KOPT-K1 (cell line): Measurements from ENCODE around the gene PDE1C.

Experiments used
- H3K27ac ChIP-seq: fragments of 200-600 bp; sonication (generic); 2 replicates; pipeline ENCODE4 v1.5.1; 2016; ENCODE audit warnings: antibody characterized with exemption, mild to moderate bottlenecking, low read depth, low read length; ENCODE audit not compliant: poor library complexity, severe bottlenecking
- H3K36me3 ChIP-seq: fragments of 200-600 bp; sonication (generic); 2 replicates; pipeline ENCODE4 v1.5.1; 2017; ENCODE audit warnings: antibody characterized with exemption, mild to moderate bottlenecking, low read length, moderate library complexity; ENCODE audit not compliant: insufficient read depth
- H3K9me3 ChIP-seq: fragments of 200-600 bp; sonication (generic); 2 replicates; pipeline ENCODE4 v1.5.1; 2017; ENCODE audit warnings: antibody characterized with exemption, low read length, mild to moderate bottlenecking; ENCODE audit not compliant: insufficient read depth, poor library complexity, severe bottlenecking

Gene PDE1C

GRCh38 chr7:31819031-31819430, 251.2 kb downstream of the PDE1C start:
- H3K36me3 ChIP-seq, result no peaks in the 10 kb centered on the region
- H3K27ac ChIP-seq, result no peak overlapping the region
- no peaks in the 10 kb centered on the region for H3K9me3 ChIP-seq

- H3K27ac ChIP-seq, result no peak overlapping the region
- no peaks in the 10 kb centered on the region for H3K36me3 ChIP-seq
- no peaks in the 10 kb centered on the region for H3K9me3 ChIP-seq
These were observed 253.4 kb downstream of the PDE1C start for GRCh38 chr7:31816810-31817209.

GRCh38 chr7:31815796-31816195, 254.4 kb downstream of the PDE1C start:
- Histone ChIP-seq H3K27ac (no peak overlapping the region), H3K36me3 (no peaks in the 10 kb centered on the region), H3K9me3 (no peaks in the 10 kb centered on the region)

- Histone ChIP-seq H3K27ac (no peak overlapping the region), H3K36me3 (no peaks in the 10 kb centered on the region), H3K9me3 (no peaks in the 10 kb centered on the region)
These were observed 256.0 kb downstream of the PDE1C start for GRCh38 chr7:31814187-31814586.

GRCh38 chr7:31811650-31812461, 258.4 kb downstream of the PDE1C start:
- no peak overlapping the region for H3K27ac ChIP-seq
- no peaks in the 10 kb centered on the region for H3K9me3 ChIP-seq
- no peaks in the 10 kb centered on the region for H3K36me3 ChIP-seq

- H3K36me3 ChIP-seq, result no peaks in the 10 kb centered on the region
These were observed 264.9 kb downstream of the PDE1C start for GRCh38 chr7:31805209-31805818.

GRCh38 chr7:31796375-31796774, 273.8 kb downstream of the PDE1C start:
- no peaks in the 10 kb centered on the region for H3K36me3 ChIP-seq
- H3K9me3 ChIP-seq, result no peaks in the 10 kb centered on the region
- no peak overlapping the region for H3K27ac ChIP-seq

More at GRCh38 chr7:31805209-31805818, 264.9 kb downstream of the PDE1C start:
- no peak overlapping the region for H3K27ac ChIP-seq
- no peaks in the 10 kb centered on the region for H3K9me3 ChIP-seq

- Histone ChIP-seq H3K36me3 (no peaks in the 10 kb centered on the region), H3K27ac (no peak overlapping the region), H3K9me3 (no peaks in the 10 kb centered on the region)
These were observed 275.3 kb downstream of the PDE1C start for GRCh38 chr7:31794851-31795344.

- H3K36me3 ChIP-seq, result no peaks in the 10 kb centered on the region
- H3K27ac ChIP-seq, result no peak overlapping the region
- H3K9me3 ChIP-seq, result no peaks in the 10 kb centered on the region
These were observed 278.3 kb downstream of the PDE1C start for GRCh38 chr7:31791881-31792280.

GRCh38 chr7:31788883-31789680, 281.1 kb downstream of the PDE1C start:
- Histone ChIP-seq H3K36me3 (no peaks in the 10 kb centered on the region), H3K27ac (no peak overlapping the region), H3K9me3 (no peaks in the 10 kb centered on the region)

- no peak overlapping the region for H3K27ac ChIP-seq
- H3K9me3 ChIP-seq, result no peaks in the 10 kb centered on the region
- no peaks in the 10 kb centered on the region for H3K36me3 ChIP-seq
These were observed 281.8 kb downstream of the PDE1C start for GRCh38 chr7:31788445-31788844.

GRCh38 chr7:31786326-31786725, 283.9 kb downstream of the PDE1C start:
- Histone ChIP-seq H3K9me3 (no peaks in the 10 kb centered on the region), H3K36me3 (no peaks in the 10 kb centered on the region), H3K27ac (no peak overlapping the region)

- Histone ChIP-seq H3K9me3 (no peaks in the 10 kb centered on the region), H3K36me3 (no peaks in the 10 kb centered on the region), H3K27ac (no peak overlapping the region)
These were observed 285.1 kb downstream of the PDE1C start for GRCh38 chr7:31785101-31785500.

GRCh38 chr7:31783221-31783620, 287.0 kb downstream of the PDE1C start:
- H3K9me3 ChIP-seq, result no peaks in the 10 kb centered on the region
- no peaks in the 10 kb centered on the region for H3K36me3 ChIP-seq
- no peak overlapping the region for H3K27ac ChIP-seq

GRCh38 chr7:31782411-31782991, 287.7 kb downstream of the PDE1C start:
- Histone ChIP-seq H3K27ac (no peak overlapping the region), H3K36me3 (no peaks in the 10 kb centered on the region), H3K9me3 (no peaks in the 10 kb centered on the region)
